OCI-LY7 (cell line): ENCODE data around the gene UQCRFS1. TPM values are rescaled to one million over a fixed set of nuclear protein-coding genes. Genes with fewer than 3 reads are reported as not detected.
A peak's percentile ranks its signal among the peaks of the same experiment; 100 is the strongest.

Experiments used
- Bru-seq: library from RNA; stranded (reverse); fragments of 400-500 nt; gene quantifications from one replicate; lab custom pipeline; 2021; lab: Mats Ljungman, UMichigan
- BruChase-seq, 2 experiments: library from RNA; stranded (reverse); fragments of 400-500 nt; gene quantifications; one replicate each; lab custom pipeline; 2021; lab: Mats Ljungman, UMichigan
- BruUV-seq: library from RNA; stranded (reverse); fragments of 400-500 nt; replicated peaks from 2 replicates; lab custom pipeline; 2021; lab: Mats Ljungman, UMichigan
- CTCF ChIA-PET: fragments of 300-600 bp; sonication (Branson Sonifier 250); formaldehyde crosslinking; loops from one replicate; lab custom pipeline; 2022; ENCODE audit warnings: antibody characterized with exemption; ENCODE audit not compliant: unreplicated experiment; lab: Charles Lee
- POLR2A ChIA-PET: fragments of 300-600 bp; sonication (Branson Sonifier 250); formaldehyde crosslinking; loops from one replicate; lab custom pipeline; 2022; ENCODE audit warnings: antibody characterized with exemption; lab: Charles Lee
- DNase-seq: peaks from one replicate; pipeline ENCODE4 v3.0.0-alpha.2; 2015; ENCODE audit warnings: low spot score
- H2AFZ ChIP-seq: fragments of 200-600 bp; sonication (generic), shearing (Covaris generic); 2 replicates; pipeline ENCODE4 v1.6.1; 2014; ENCODE audit warnings: mild to moderate bottlenecking, antibody characterized with exemption, low read length, moderate library complexity
- H3K27ac ChIP-seq: fragments of 200-600 bp; sonication (generic); 2 replicates; pipeline ENCODE4 v1.5.1; 2014; ENCODE audit warnings: mixed run types, low read depth, mild to moderate bottlenecking, moderate library complexity, low read length, inconsistent platforms; ENCODE audit not compliant: poor library complexity, severe bottlenecking
- H3K36me3 ChIP-seq: fragments of 200-600 bp; sonication (generic); 2 replicates; pipeline ENCODE4 v1.6.1; 2014; ENCODE audit warnings: mild to moderate bottlenecking, antibody characterized with exemption, low read length, moderate library complexity, mixed read lengths; ENCODE audit not compliant: insufficient read depth
- H3K4me1 ChIP-seq: fragments of 200-600 bp; sonication (generic); 2 replicates; pipeline ENCODE4 v1.5.1; 2014; ENCODE audit warnings: mild to moderate bottlenecking, low read length; ENCODE audit not compliant: insufficient read depth, poor library complexity, severe bottlenecking
- H3K4me2 ChIP-seq: fragments of 200-600 bp; sonication (generic); 2 replicates; pipeline ENCODE4 v1.6.1; 2014; ENCODE audit warnings: mild to moderate bottlenecking, low read length
- H3K4me3 ChIP-seq: fragments of 200-600 bp; sonication (generic); 2 replicates; pipeline ENCODE4 v1.5.1; 2014; ENCODE audit warnings: mild to moderate bottlenecking, low read depth, low read length; ENCODE audit not compliant: poor library complexity, severe bottlenecking
- H3K79me2 ChIP-seq: fragments of 200-600 bp; sonication (generic); 2 replicates; pipeline ENCODE4 v1.6.1; 2016; ENCODE audit warnings: low read depth, mild to moderate bottlenecking, low read length, moderate library complexity, mixed read lengths; ENCODE audit not compliant: insufficient read depth
- H3K9me2 ChIP-seq: fragments of 200-600 bp; sonication (generic); 2 replicates; pipeline ENCODE4 v1.6.1; 2016; ENCODE audit warnings: mild to moderate bottlenecking, low read length, mixed read lengths; ENCODE audit not compliant: insufficient read depth
- H3K9me3 ChIP-seq: fragments of 200-600 bp; sonication (generic); 2 replicates; pipeline ENCODE4 v1.6.1; 2014; ENCODE audit warnings: mild to moderate bottlenecking, mixed run types, low read length, mixed read lengths
- H4K20me1 ChIP-seq: fragments of 200-600 bp; sonication (generic); 2 replicates; pipeline ENCODE4 v1.6.1; 2014; ENCODE audit warnings: mild to moderate bottlenecking, antibody characterized with exemption, low read length, moderate library complexity, mixed read lengths; ENCODE audit not compliant: insufficient read depth
- CTCF ChIP-seq: fragments of 200-600 bp; sonication (generic); conservative IDR thresholded peaks from 2 replicates; pipeline ENCODE4 v1.5.1; 2014; ENCODE audit warnings: mild to moderate bottlenecking, antibody characterized with exemption, low read length, moderate library complexity, mixed read lengths
- EZH2phosphoT487 ChIP-seq: fragments of 200-600 bp; sonication (generic); IDR thresholded peaks from 2 replicates; pipeline ENCODE4 v1.6.1; 2018; ENCODE audit warnings: low read depth, borderline replicate concordance, mild to moderate bottlenecking, mixed run types, antibody characterized with exemption, low read length, moderate library complexity, mixed read lengths
- intact Hi-C: fragments of 100-400 bp; cut with micrococcal nuclease; formaldehyde crosslinking; loops from one replicate; pipeline ENCODE4 v1.10.0; 2022; ENCODE audit not compliant: unreplicated experiment
- long read RNA-seq: library from polyadenylated mRNA; stranded (forward); transcript quantifications from one replicate; pipeline ENCODE4 v2.0.0, GENCODE V29; 2022
- total RNA-seq, 2 experiments: library from RNA; depleted of rRNA in 1 of 2; stranded (reverse); fragments of >200 nt in 1 of 2; shearing (Covaris generic) in 1 of 2; gene quantifications; 2 replicates each; pipeline ENCODE4 v1.2.3, GENCODE V29; 2014 to 2022

UQCRFS1 gene
- total RNA-seq (2014; rRNA removed; shearing (Covaris generic)) = 32.6 and 40.6 TPM in 2 replicates
- total RNA-seq (2022) = 40.0 and 42.6 TPM in 2 replicates
- percentile 97 among the genes with signal in this experiment for Bru-seq, nascent RNA
- percentile 91 among the genes with signal in this experiment for BruChase-seq, experiment 1, labeled RNA remaining after a 6-hour chase
- BruChase-seq, experiment 2, labeled RNA remaining after a 2-hour chase = percentile 93 among the genes with signal in this experiment
- long read RNA-seq, transcript UQCRFS1-201 (2 exons, 3,475 nt) = major isoform, 348 of 356 reads
- long read RNA-seq, partial matches to known transcripts = 0 of 356 reads
- long read RNA-seq, other reads (novel, unspliced or antisense) = 8 of 356 reads

DNA sequence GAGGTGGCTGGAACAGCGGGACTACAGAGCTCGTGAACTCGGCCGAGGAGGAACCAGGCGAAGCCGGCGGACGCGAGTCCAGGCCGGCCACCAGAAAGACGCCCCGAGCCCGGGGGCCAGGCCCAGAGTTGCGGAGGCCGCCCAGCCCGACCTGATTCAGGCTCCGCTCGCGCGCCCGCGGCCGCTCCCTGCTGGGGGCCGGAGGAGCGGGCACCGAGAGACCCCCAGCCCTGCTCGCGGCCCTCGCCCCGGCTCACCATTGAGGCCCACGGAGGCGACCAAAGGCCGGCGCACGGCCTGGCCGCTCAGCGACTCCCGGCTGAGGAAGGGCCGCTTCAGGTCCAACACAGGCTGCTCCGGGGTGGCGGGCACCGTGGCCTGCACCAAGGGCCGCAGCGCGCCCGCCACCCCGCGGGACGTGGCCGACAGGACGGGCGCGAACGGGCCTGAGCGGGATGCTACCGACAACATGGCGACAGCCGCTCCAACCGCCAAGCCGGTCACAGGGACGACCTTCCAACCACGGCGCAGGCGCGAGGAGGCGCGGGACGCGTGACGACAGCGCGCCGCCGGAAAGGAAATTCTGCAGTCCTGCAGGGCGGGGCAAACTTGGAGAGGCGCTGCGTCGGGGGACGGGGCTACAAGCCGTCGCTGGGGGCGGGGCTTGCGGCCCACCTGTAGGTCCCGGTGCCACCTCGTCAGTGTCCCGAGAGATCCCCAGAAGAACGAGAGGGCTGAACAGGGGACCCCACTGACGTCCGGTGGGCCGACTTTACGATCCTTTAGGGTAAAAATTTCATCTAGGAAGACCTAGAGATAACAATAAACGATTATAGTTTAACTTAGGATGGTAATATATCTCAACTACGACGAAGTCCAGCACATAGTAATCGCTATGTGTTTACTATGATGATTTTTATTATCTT is at the start of gene UQCRFS1:
Gene UQCRFS1, minus strand, starts transcription at position 504 of the 926 bp plus-strand sequence. Its CDS starts 33 bp downstream, at position 471.
- POLR2A ChIA-PET = interaction anchor here (0.6 kb wide), 1 partner anchor 591 kb away, joined by 4 read pairs; no protein-coding TSS in a partner anchor
- Histone ChIP-seq H3K9me3 (peaks cover 6% of the 10 kb centered on the region; the same call in 1 of the 2 replicates), H3K4me3 (peak within 1 kb of the TSS; percentile 89), H4K20me1 (peaks cover 30% of the 10 kb centered on the region), H2AFZ (peak within 1 kb of the TSS; percentile 94), H3K4me2 (peak within 1 kb of the TSS; percentile 96), H3K27ac (peak within 1 kb of the TSS; percentile 68), H3K9me2 (no peaks in the 10 kb centered on the region), H3K79me2 (peaks cover 48% of the 10 kb centered on the region), H3K4me1 (peaks cover 27% of the 10 kb centered on the region), H3K36me3 (peaks cover 45% of the 10 kb centered on the region)
- peak; percentile 96 for DNase-seq
- intact Hi-C loops = loop anchor here (5.0 to 10.0 kb wide), 2 partner anchors 394 to 512 kb away; partner anchors contain the start of gene POP4
- CTCF ChIA-PET = no interaction called here
- BruUV-seq = no TSS peak
- no peak for TF ChIP-seq EZH2phosphoT487
- no peak for TF ChIP-seq CTCF

GRCh38 chr19:29262085-29262484 is 49.1 kb upstream of the UQCRFS1 start:
- Histone ChIP-seq H3K9me3 (no peaks in the 10 kb centered on the region), H3K4me2 (no peak overlapping the region), H3K36me3 (no peaks in the 10 kb centered on the region), H3K4me1 (no peaks in the 10 kb centered on the region), H3K9me2 (no peaks in the 10 kb centered on the region), H3K4me3 (no peak overlapping the region), H4K20me1 (no peaks in the 10 kb centered on the region), H3K27ac (no peak overlapping the region), H3K79me2 (no peaks in the 10 kb centered on the region), H2AFZ (no peak overlapping the region)
- no TSS peak for BruUV-seq
- DNase-seq = no peak
- ChIA-PET POLR2A (interaction anchor here (1.2 kb wide), 1 partner anchor 23 kb away, joined by 9 read pairs; no protein-coding TSS in a partner anchor), CTCF (no interaction called here)
- intact Hi-C loops = loop anchor here (5.0 kb wide), 1 partner anchor 525 kb away; no protein-coding TSS in a partner anchor
- no peak for TF ChIP-seq CTCF
- TF ChIP-seq EZH2phosphoT487 = no peak
